ENCODE results near the gene SFXN1. TPM values are rescaled to one million over a fixed set of nuclear protein-coding genes. Genes with fewer than 3 reads are reported as not detected.
"Not testable (repeated sequence)": the region's sequence is repeated elsewhere in the genome, so short reads cannot be mapped to it uniquely, and the experiment has no call there.

SFXN1 gene
- 304 and 322 TPM in 2 replicates for total RNA-seq (2014; rRNA removed; shearing (Covaris generic))

- DNase-seq (ENCODE audit: low spot score), result peak; percentile 62
Observed at GRCh38 chr5:175478384-175479124, at the start of gene SFXN1. Gene SFXN1, plus strand, starts transcription at chr5:175478560. Its CDS starts 13,544 bp downstream, at chr5:175492104.

- DNase-seq (ENCODE audit: low spot score), result no peak
Observed at GRCh38 chr5:175434800-175435199, 43.6 kb upstream of the SFXN1 start.

- DNase-seq (ENCODE audit: low spot score), result no peak
Observed at GRCh38 chr5:175436359-175436758, 42.0 kb upstream of the SFXN1 start.

GRCh38 chr5:175438234-175438857 is 40.0 kb upstream of the SFXN1 start:
- no peak for DNase-seq (ENCODE audit: low spot score)

- DNase-seq (ENCODE audit: low spot score), result no peak
Observed at GRCh38 chr5:175443514-175444059, 34.8 kb upstream of the SFXN1 start.

- peak; percentile 25 for DNase-seq (ENCODE audit: low spot score)
Observed at GRCh38 chr5:175444060-175444904, 34.1 kb upstream of the SFXN1 start, which contains the start of gene DRD1. Gene DRD1, minus strand, starts transcription at chr5:175444182. Its CDS starts 1,083 bp downstream, at chr5:175443099.

- no peak for DNase-seq (ENCODE audit: low spot score)
Observed at GRCh38 chr5:175444905-175445456, 33.4 kb upstream of the SFXN1 start.

- not testable (repeated sequence) for DNase-seq (ENCODE audit: low spot score)
Observed at GRCh38 chr5:175446378-175446777, 32.0 kb upstream of the SFXN1 start.

- peak; percentile 61 for DNase-seq (ENCODE audit: low spot score)
Observed at GRCh38 chr5:175447571-175447970, 30.8 kb upstream of the SFXN1 start.

GRCh38 chr5:175448276-175448675 is 30.1 kb upstream of the SFXN1 start:
- DNase-seq (ENCODE audit: low spot score), result no peak

GRCh38 chr5:175452166-175452565 is 26.2 kb upstream of the SFXN1 start:
- DNase-seq (ENCODE audit: low spot score), result no peak

- DNase-seq (ENCODE audit: low spot score), result not testable (repeated sequence)
Observed at GRCh38 chr5:175454338-175454737, 24.0 kb upstream of the SFXN1 start.

- DNase-seq (ENCODE audit: low spot score), result no peak
Observed at GRCh38 chr5:175456105-175456742, 22.1 kb upstream of the SFXN1 start.

GRCh38 chr5:175457466-175457865 is 20.9 kb upstream of the SFXN1 start:
- peak; percentile 85 for DNase-seq (ENCODE audit: low spot score)

GRCh38 chr5:175460126-175460525 is 18.2 kb upstream of the SFXN1 start:
- peak; percentile 53 for DNase-seq (ENCODE audit: low spot score)

- no peak for DNase-seq (ENCODE audit: low spot score)
Observed at GRCh38 chr5:175460552-175460951, 17.8 kb upstream of the SFXN1 start.

GRCh38 chr5:175461370-175461769 is 17.0 kb upstream of the SFXN1 start:
- DNase-seq (ENCODE audit: low spot score), result no peak

GRCh38 chr5:175463641-175464040 is 14.7 kb upstream of the SFXN1 start:
- no peak for DNase-seq (ENCODE audit: low spot score)

GRCh38 chr5:175464074-175464941 is 14.1 kb upstream of the SFXN1 start:
- peak; percentile 55 for DNase-seq (ENCODE audit: low spot score)

GRCh38 chr5:175464942-175465233 is 13.5 kb upstream of the SFXN1 start:
- DNase-seq (ENCODE audit: low spot score), result no peak
